Kidney (tissue), 14 donors: ENCODE results near the gene TRIM23. TPM values are rescaled to one million over a fixed set of nuclear protein-coding genes. Genes with fewer than 3 reads are reported as not detected.
A peak's percentile ranks its signal among the peaks of the same experiment; 100 is the strongest.

Experiments
- DNase-seq, 5 donors: peaks; one replicate each; pipeline ENCODE4 v3.0.0-alpha.2; 2013 to 2020
- FAIRE-seq: peaks from 2 replicates; lab custom pipeline; 2012; peaks lifted over from hg19 to GRCh38; lab: Jason Lieb, UNC
- H3K27ac ChIP-seq, 2 donors: one replicate each; pipeline ENCODE4 v1.7.0; 2013; ENCODE audit warnings: low read depth in 2 of 2, low read length in 2 of 2, inconsistent platforms in 1 of 2
- H3K27me3 ChIP-seq: one replicate; pipeline ENCODE4 v1.7.1; 2013; ENCODE audit warnings: low read length, inconsistent platforms; ENCODE audit not compliant: control insufficient read depth, insufficient read depth
- H3K36me3 ChIP-seq, 3 donors: one replicate each; pipeline versions ENCODE4 v1.7.0 to v1.7.1; 2013; ENCODE audit warnings: low read length in 3 of 3, control low read depth in 1 of 3, inconsistent platforms in 1 of 3; ENCODE audit not compliant: insufficient read depth in 3 of 3, control insufficient read depth in 2 of 3
- H3K4me1 ChIP-seq, 3 donors: one replicate each; pipeline versions ENCODE4 v1.7.0 to v1.7.1; 2013; ENCODE audit warnings: low read length in 3 of 3, inconsistent platforms in 1 of 3, low read depth in 1 of 3; ENCODE audit not compliant: control insufficient read depth in 2 of 3, insufficient read depth in 2 of 3
- H3K4me3 ChIP-seq, 3 donors: one replicate each; pipeline versions ENCODE4 v1.7.0 to v1.8.1; 2013; ENCODE audit warnings: low read length in 3 of 3, control low read depth in 1 of 3, inconsistent platforms in 1 of 3
- H3K9ac ChIP-seq, 3 donors: one replicate each; pipeline versions ENCODE4 v1.7.0 to v1.7.1; 2013; ENCODE audit warnings: low read length in 3 of 3, control low read depth in 1 of 3, inconsistent platforms in 1 of 3
- H3K9me3 ChIP-seq, 3 donors: one replicate each; pipeline versions ENCODE4 v1.7.0 to v1.7.1; 2013; ENCODE audit warnings: low read length in 3 of 3, control low read depth in 1 of 3, inconsistent platforms in 1 of 3; ENCODE audit not compliant: control insufficient read depth in 2 of 3, insufficient read depth in 1 of 3
- intact Hi-C: fragments of 100-400 bp; cut with DNase I; formaldehyde crosslinking; loops from one replicate; pipeline ENCODE4 v1.11.1; 2022
- polyA plus RNA-seq: library from polyadenylated mRNA; stranded (reverse); fragments of 350-450 nt; fragmentation: Illumina TruSeq; extraction: RNeasy Lipid Tissue Mini Kit (QIAGEN cat#74804); gene quantifications from one replicate; pipeline ENCODE4 v1.2.3, GENCODE V29; 2014; ENCODE audit warnings: low read depth, low replicate concordance; ENCODE audit not compliant: insufficient read depth
- total RNA-seq: library from RNA; stranded (reverse); fragmentation: NEBNext Ultra II Directional; extraction: Animal tissue kit (Norgen Biotek cat#: 25700); gene quantifications from one replicate; pipeline ENCODE4 v1.2.1, GENCODE V29; 2021
- TF ChIP-seq, protein P1 (sequence below): IDR thresholded peaks from 3 replicates; pipeline ENCODE4 v1.5.1; 2012; ENCODE audit warnings: mild to moderate bottlenecking, moderate library complexity, borderline replicate concordance; ENCODE audit not compliant: insufficient read depth; ENCODE audit errors: extremely low read depth
- donor health status: control.
- donor health status: control.
- donor health status: control.
- donor health status: control.
- donor health status: control.
- donor health status: DM: yes; HTN: yes; CAD: no.
- donor health status: Normal renal cell carcinoma (clear cell type).

Gene TRIM23
- total and polyA plus RNA-seq, 2 donors from 2014 or later = 4.4 to 15.2 TPM

DNA sequence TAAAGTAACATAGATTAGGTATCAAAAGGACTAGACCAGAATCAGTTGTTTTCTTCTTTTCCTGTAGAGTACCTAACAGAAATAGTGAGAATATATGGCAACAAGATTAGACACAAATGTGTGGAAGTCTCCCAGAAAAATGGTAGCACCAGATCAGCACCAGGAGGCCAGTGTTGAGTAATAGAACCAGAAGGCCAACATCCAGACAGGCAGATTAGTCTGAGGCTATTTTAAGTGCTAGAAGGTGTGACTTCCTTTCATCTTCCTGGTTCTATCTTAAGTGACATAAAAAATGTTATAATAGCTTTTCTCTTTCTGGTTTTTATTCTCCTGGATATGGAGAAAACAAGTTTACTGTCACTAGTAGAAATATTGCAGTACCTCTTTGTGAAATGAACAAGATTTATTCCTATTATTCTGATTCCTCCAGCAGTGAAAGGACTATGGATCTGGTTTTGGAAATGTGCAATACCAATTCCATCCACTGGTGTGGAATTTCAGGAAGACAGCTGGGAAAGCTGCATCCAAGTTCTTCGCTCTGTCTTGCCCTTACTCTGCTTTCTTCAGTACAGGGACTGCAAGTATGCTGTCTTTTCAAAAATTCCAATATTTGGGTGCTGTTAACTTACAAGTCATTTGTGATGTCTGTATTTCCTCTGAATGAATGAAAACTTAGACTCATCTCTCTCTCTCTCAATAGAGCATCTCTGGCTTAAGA is 39.8 kb upstream of the TRIM23 start:
- TF ChIP-seq, protein P1, sequence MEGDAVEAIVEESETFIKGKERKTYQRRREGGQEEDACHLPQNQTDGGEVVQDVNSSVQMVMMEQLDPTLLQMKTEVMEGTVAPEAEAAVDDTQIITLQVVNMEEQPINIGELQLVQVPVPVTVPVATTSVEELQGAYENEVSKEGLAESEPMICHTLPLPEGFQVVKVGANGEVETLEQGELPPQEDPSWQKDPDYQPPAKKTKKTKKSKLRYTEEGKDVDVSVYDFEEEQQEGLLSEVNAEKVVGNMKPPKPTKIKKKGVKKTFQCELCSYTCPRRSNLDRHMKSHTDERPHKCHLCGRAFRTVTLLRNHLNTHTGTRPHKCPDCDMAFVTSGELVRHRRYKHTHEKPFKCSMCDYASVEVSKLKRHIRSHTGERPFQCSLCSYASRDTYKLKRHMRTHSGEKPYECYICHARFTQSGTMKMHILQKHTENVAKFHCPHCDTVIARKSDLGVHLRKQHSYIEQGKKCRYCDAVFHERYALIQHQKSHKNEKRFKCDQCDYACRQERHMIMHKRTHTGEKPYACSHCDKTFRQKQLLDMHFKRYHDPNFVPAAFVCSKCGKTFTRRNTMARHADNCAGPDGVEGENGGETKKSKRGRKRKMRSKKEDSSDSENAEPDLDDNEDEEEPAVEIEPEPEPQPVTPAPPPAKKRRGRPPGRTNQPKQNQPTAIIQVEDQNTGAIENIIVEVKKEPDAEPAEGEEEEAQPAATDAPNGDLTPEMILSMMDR = peak; percentile 26
- H3K4me3 ChIP-seq = no peak overlapping the region
- peaks cover under 1 to 12% (median 3%) of the 10 kb centered on the region in 3 donors for H3K36me3 ChIP-seq
- DNase-seq (peak in 2 of 5 donors; percentile 6 to 7), FAIRE-seq (no peak)
- intact Hi-C loops = no loop called here
- H3K27ac ChIP-seq = no peak overlapping the region
- H3K27me3 ChIP-seq = no peaks in the 10 kb centered on the region
- H3K9ac ChIP-seq = no peak overlapping the region
- H3K9me3 ChIP-seq = no peaks in the 10 kb centered on the region
- H3K4me1 ChIP-seq = no peaks in the 10 kb centered on the region

DNA sequence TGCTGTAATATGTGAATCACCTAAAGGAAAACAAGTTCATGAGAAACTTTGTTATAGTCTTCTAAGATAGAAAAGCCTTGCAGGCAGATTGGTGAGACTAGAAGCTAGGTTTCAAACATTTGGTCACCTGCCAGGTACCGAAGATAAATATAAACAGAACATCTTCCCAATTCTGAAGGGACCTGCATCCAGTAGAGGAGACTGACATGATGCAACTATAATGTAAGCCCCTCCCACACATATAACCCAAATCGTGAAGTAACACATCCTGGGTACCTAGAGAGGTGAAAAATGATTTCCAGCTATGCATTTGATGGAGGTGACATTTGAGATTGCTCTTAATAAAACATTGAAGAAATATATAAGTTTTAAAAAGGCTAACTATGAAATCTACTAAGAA is 30.6 kb upstream of the TRIM23 start:
- FAIRE-seq = no peak
- intact Hi-C loops = no loop called here
- Histone ChIP-seq H3K36me3 (peaks cover 3 to 4% (median 3%) of the 10 kb centered on the region in 3 donors), H3K9me3 (no peaks in the 10 kb centered on the region), H3K4me1 (no peaks in the 10 kb centered on the region), H3K9ac (no peak overlapping the region), H3K27me3 (no peaks in the 10 kb centered on the region), H3K4me3 (no peak overlapping the region), H3K27ac (no peak overlapping the region)
- DNase-seq = no peak
- TF ChIP-seq, protein P1 = no peak

DNA sequence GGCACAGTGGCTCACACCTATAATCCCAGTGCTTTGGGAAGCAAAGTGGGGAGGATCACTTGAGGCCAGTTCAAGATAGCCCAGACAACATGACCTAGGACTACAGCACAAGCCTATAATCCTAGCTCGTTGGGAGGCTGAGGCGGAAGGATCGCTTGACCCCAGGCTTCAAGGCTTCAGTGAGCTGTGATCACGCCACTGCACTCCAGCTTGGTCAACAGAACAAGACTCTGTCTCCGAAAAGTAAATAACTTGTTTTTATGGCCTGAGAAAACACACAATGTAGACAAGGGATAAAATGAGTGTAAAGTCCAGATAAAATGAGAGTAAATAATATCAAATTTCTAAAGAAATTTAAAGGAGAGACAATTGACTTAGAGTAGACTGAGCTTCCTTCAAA is 27.0 kb upstream of the TRIM23 start:
- FAIRE-seq (no peak), DNase-seq (no peak)
- no peak overlapping the region for H3K4me3 ChIP-seq
- H3K27me3 ChIP-seq = no peaks in the 10 kb centered on the region
- no peak overlapping the region for H3K9ac ChIP-seq
- TF ChIP-seq, protein P1 = no peak
- no peaks in the 10 kb centered on the region for H3K9me3 ChIP-seq
- H3K27ac ChIP-seq = no peak overlapping the region
- intact Hi-C loops = no loop called here
- no peaks in the 10 kb centered on the region for H3K4me1 ChIP-seq
- peaks cover 0 to 4% (median 3%) of the 10 kb centered on the region in 3 donors for H3K36me3 ChIP-seq

DNA sequence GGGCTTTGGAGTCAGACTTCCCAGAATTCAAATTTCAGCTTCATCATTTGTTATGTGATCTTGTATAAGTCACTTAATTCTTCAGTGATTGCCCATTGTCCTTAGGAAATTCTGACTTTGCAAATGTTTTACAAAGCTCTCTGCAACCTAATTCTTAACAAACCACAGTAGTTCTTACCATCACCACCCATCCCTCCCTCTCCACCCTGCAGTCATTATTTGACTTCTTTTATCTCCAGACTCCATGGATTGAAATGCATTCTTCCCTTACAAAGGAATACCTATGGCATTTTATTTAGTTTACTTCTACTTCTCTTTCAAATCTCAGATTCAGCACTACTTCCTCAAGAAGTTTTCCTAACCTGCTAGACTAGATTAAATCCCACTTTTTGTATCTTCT is 23.8 kb upstream of the TRIM23 start:
- no peak for FAIRE-seq
- TF ChIP-seq, protein P1 = no peak
- Histone ChIP-seq H3K4me1 (no peaks in the 10 kb centered on the region), H3K4me3 (no peak overlapping the region), H3K27ac (no peak overlapping the region), H3K36me3 (peaks cover 0 to 3% (median 0%) of the 10 kb centered on the region in 3 donors), H3K9ac (no peak overlapping the region), H3K9me3 (no peaks in the 10 kb centered on the region), H3K27me3 (no peaks in the 10 kb centered on the region)
- intact Hi-C loops = no loop called here
- DNase-seq = no peak
